AG08396 (cell line): ENCODE data around the gene SGCA.
A peak's percentile ranks its signal among the peaks of the same experiment; 100 is the strongest.

Experiments used
- DNase-seq: peaks from one replicate; pipeline ENCODE4 v3.0.0; 2012; ENCODE audit warnings: low spot score, mixed read lengths

Gene SGCA

DNA sequence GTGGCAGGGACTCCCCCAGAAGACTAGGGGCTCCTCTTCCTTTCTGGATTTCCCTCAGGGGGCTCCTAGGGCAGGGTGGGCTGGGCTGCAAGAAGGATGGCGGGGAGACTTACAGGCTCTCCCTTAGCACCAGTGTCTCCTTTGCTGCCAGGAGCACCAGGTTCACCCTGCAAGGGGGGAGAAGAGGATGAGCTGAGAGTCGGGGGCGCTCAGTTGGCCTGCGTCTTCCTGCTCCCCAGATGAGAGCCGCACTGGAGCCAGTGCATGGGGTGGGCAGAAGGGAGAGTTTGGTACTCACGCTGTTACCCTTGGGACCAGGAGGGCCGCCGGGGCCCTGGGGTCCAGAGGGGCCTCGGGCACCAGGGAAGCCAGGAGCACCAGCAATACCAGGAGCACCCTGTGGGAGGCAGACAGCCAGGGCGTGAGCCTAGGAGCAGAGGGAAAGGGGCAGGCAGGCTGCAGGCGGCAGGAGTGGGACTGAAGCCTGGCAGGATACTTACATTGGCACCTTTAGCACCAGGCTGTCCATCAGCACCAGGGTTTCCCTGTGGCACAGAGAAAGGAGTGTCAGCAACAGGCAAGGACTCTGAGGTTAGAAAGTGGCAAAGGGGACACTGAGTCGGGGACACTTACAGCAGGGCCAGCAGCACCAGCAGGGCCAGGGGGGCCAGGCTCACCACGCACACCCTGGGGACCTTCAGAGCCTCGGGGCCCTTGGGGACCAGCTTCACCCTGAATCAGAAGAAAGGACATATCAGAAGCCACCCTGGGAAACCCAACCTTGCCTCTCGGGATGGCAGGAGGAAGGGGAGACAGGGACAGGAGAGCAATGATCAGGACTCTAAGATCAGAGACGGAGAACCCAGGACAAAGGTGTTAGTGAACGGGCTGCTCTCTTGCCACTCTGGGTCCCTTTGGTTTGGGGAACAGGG lies 29.4 kb downstream of the SGCA start:
- no peak for DNase-seq

DNA sequence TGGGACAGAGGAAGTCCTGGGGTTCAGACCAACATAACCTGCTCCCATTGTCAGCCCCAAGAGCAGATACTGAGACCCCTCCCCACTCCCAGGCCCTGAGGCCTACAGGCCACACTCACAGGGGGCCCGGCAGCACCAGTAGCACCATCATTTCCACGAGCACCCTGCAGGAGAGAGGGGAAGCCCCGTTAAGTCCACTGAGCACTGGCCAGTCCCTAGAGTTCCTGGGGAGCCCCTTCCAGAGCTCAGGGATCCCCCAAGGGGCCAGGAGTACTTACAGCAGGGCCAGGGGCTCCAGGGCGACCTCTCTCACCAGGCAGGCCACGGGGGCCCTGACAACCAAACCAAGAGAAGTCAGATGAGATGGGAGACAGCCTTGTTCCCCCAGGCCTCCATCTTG lies 30.2 kb downstream of the SGCA start:
- no peak for DNase-seq

DNA sequence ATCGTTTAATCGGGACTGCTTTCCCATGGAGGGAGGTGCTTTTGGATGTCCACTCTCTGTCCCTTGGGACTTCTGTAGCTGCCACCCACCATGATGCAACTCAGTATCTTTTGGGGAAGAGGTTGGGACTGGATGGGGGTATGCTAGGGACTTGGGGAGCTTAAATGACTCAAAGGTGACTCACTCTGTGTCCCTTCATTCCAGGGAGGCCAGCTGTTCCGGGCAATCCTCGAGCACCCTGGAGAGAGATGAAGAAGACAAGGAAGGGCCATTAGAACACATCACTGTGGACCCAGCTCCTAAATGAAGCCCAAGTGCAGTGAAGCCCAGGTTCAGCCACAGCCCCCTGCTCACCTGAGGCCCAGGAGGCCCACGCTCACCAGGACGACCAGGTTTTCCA lies 31.0 kb downstream of the SGCA start:
- DNase-seq = no peak

GRCh38 chr17:50198026-50198669 lies 32.3 kb downstream of the SGCA start:
- no peak for DNase-seq

DNA sequence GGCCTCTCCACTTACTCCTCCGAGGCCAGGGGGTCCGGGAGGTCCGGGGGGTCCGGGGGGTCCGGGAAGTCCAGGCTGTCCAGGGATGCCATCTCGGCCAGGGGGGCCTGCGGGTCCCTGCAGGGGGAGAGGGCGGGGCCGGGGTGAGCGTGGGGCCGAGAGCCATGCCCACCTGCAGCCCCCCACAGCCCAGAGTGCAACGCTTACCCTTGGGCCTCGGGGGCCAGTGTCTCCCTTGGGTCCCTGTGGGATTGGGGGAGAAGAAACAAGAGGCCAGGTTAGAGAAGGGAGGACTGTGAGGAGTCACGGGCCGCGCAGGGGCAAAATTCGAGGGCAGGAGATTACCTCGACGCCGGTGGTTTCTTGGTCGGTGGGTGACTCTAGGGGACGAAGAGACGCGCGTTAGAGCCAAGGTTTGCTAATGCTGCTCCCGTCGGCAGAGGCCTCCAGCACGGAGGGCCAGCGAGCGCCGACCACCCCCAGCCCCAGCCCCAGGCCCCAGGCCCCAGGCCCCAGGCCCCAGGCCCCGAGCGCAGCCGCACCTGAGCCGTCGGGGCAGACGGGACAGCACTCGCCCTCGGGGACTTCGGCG lies 33.5 kb downstream of the SGCA start:
- DNase-seq = no peak

DNA sequence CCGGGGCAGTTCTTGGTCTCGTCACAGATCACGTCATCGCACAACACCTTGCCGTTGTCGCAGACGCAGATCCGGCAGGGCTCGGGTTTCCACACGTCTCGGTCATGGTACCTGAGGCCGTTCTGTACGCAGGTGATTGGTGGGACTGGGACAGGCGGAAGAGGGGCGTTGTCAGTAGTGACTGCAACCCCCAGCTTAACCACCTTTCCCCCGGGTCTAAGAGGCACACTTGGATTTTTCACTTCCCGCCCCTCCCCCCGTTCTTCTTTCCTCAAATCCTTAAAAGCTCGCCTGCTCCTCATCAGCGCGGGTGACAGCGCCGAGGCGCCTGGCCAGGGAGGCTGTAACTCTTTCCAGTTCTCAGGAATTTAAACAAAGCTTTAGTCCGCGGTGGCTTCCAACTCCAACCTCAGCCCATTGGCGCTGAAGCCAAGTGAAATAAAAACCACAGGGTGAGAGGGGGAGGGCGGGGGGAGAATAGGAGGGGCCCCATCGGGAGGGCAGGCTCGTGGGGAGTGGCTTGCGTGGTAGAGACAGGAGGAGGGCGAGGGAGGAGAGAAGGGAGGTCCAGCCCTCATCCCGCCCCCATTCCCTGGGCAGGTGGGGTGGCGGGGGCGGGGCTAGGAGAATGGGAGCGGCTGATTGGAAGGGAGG lies 34.1 kb downstream of the SGCA start:
- peak; percentile 91 for DNase-seq

- DNase-seq = peak; percentile 75
Observed at GRCh38 chr17:50200457-50201275, 34.9 kb downstream of the SGCA start.

GRCh38 chr17:50201276-50201854 lies 35.6 kb downstream of the SGCA start, which contains the start of gene COL1A1:
Gene COL1A1 (minus strand): TSS chr17:50201631. CDS start chr17:50201513, 118 bp downstream.
- DNase-seq = peak; percentile 94

DNA sequence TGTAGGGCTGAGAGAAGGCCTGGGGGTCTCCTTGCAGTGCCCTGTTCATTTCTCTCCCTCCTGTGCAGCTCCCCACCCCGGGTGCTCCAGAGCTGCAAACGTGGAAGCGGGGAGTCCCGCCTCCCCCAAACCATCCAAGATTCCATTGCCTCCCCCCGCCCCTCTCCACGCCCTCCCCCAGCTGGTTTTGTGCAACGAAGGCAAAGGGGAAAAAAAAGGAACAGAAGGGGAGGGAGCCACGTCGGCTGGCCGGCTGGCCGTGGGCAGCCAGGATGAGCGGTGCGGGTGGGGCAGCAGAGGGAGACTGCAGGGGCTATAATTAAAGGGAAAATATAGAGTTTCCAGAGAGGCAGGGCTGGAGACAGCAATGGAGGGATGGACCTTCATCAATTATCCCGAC lies 37.3 kb downstream of the SGCA start:
- no peak for DNase-seq

DNA sequence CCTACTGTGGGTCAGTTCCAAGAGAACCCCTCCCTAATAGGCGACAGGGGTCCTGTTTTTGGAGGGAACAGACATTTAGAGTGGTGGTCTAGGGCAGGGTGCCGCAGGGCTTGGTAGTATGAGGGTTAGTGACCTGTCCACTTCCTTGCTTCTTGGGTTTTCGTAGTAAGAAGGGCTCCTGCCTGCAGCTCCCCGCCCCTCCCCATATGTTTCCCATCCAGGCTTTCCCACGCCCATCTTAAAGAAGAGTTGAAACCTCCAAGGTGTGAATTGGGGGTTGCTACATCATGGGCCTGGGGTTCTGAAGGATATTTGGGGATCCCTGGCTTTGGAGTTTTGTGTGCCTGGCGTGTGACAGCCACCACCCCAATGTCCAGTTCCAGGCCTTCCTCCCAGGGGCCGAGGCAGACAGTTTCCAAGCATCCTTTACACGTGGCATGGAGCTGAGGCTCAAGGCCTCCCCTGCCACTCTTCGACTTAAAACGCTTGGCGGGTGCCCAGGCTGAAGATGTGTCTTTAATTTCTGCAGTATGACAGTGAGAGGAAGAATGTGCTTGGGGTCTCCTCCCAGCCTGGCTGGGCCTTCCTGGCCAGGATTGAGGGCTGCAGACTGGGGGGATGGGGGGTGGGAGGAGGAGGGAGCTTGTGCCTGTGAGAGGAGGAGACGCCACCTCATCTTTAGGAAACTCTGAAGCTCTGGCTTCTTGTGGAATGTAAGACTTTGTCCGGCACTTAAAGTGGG lies 38.0 kb downstream of the SGCA start:
- peak; percentile 74 for DNase-seq

- DNase-seq = no peak
Observed at GRCh38 chr17:50204431-50204830, 38.6 kb downstream of the SGCA start.

DNA sequence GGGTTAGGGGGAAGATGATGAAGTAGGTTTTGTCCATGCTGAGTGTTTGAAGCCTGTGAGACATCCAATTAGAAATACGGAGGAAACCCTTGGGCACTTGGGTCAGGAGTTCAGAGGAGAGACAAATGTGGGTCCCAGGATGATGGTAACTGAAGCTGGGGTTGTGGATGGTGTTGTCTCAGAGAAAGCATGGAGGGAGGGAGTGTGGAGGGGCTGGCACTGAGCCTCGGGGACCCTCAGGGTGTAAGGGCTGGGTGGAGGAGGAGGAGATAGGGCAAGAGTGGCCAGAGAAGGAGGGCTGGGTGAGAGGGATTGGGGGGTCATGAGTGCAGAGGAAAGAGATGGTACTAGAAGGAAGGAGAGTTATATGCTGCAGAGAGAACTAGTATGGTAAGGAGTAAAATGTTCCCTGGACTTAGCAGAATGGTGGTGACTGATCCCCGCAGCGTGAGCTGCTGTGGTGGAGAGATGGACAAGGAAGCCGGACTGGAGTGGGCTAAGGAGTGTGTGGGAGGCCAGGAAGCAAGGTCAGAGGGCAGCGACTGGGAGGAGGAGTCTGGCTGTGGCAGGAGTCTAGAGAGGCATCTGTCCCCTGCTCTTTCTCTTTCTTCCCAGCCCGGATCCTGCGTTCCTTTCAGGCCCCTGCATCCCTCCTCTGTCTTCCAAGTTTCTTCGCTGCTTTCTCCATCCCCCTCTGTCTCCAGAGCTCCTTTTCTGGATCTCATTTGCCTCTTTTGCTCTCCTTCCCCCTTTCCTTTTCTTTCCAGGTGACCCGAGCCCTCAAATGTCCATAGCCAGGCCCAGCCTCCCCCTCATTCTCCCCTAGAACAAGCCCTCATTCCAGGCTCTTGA lies 39.5 kb downstream of the SGCA start:
- no peak for DNase-seq

DNA sequence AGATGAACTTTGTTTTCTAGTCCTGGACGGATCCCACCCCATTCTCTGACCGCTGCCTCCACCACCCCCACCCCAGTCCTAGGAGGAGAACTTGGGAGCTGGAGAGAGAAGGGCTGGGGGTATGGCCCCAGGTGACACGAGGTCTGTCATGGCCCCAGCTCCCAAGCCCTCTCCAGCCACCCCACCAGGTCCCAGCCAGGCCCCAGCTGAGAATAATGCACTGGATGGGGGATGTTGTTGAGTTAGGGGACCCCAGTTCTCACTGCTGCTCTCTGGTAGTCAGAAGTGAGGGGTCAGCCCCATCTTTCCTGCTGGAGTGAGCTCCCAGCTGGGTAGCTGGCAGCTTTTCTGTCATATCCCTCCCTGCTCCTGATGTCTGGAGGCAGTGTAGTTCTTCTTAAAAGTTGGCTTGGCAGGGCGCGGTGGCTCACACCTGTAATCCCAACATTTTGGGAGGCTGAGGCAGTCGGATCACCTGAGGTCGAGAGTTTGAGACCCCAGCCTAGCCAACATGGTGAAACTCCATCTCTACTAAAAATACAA lies 40.2 kb downstream of the SGCA start:
- no peak for DNase-seq

GRCh38 chr17:50206604-50207293 lies 40.9 kb downstream of the SGCA start:
- DNase-seq = no peak

GRCh38 chr17:50207315-50207714 lies 41.5 kb downstream of the SGCA start:
- no peak for DNase-seq

GRCh38 chr17:50207792-50208567 lies 42.2 kb downstream of the SGCA start:
- no peak for DNase-seq

GRCh38 chr17:50208611-50209061 lies 42.8 kb downstream of the SGCA start:
- no peak for DNase-seq

DNA sequence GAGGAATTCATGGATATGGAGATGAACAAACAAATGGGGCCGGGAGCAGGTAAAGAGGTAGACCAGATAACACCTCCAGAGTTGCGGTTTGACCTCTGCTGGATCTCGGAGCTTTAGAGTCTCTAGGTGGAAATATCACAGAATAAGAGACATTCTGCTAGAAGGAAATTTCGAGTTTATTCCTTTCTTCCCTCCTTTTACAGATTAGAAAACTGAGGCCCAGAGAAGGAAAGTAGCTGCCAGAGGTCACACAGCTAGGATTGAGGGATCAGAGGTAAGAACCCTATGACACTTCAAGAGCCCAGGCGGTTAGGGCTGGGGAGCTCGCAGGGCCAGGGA lies 43.3 kb downstream of the SGCA start:
- DNase-seq = no peak
